ENCODE results near the gene PEAK1. TPM values are rescaled to one million over a fixed set of nuclear protein-coding genes. Genes with fewer than 3 reads are reported as not detected.

Gene PEAK1
- total and polyA plus RNA-seq, 4 experiments from 2014 or later = 2.2 to 10.1 (median 7.8) TPM; not detected in 1

DNA sequence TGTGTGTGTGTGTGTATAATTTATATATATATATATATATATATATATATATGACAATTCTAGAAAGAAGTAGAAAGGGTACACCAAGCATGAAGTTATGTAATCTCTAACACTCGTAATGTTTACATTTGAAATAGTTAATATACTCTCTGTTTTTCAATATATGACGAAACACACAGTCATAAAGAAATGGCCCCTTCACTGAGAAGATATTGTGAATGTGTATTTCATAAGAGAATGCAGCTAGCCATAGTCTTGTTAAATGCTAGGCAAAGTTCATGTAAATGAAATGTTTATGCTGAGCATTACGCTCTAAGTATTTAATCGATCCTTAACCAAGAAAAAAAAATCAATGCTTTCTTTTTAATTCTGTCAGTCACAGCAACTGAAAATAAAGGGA is 194.3 kb downstream of the PEAK1 start:
- H3K27ac Mint-ChIP-seq = no peak overlapping the region
- H3K9me3 ChIP-seq (ENCODE audit: control insufficient read depth in 1 of 2, low read length in 2 of 2) = no peaks in the 10 kb centered on the region
- H3K9me3 Mint-ChIP-seq = no peaks in the 10 kb centered on the region
- no peaks in the 10 kb centered on the region for H3K36me3 ChIP-seq (ENCODE audit: insufficient read depth, low read length)
- no peaks in the 10 kb centered on the region for H3K36me3 Mint-ChIP-seq
- POLR2A ChIA-PET (ENCODE audit: partially characterized antibody) = no interaction called here
- H3K27ac ChIP-seq (ENCODE audit: low read depth, low read length) = no peak overlapping the region
- H3K4me1 Mint-ChIP-seq = peaks cover 0 to 9% (median 5%) of the 10 kb centered on the region in 4 donors
- H3K27me3 Mint-ChIP-seq = no peaks in the 10 kb centered on the region
- CTCF ChIA-PET (ENCODE audit: partially characterized antibody) = no interaction called here
- DNase-seq = no peak
- no peak overlapping the region for H3K4me3 ChIP-seq (ENCODE audit: low read length in 2 of 2)
- H3K4me1 ChIP-seq (ENCODE audit: insufficient read depth, low read length) = peaks cover 7% of the 10 kb centered on the region
- no peak overlapping the region for H3K4me3 Mint-ChIP-seq
- intact Hi-C loops (cut with micrococcal nuclease) = no loop called here
- no peaks in the 10 kb centered on the region for H3K27me3 ChIP-seq (ENCODE audit: insufficient read depth, low read length)

DNA sequence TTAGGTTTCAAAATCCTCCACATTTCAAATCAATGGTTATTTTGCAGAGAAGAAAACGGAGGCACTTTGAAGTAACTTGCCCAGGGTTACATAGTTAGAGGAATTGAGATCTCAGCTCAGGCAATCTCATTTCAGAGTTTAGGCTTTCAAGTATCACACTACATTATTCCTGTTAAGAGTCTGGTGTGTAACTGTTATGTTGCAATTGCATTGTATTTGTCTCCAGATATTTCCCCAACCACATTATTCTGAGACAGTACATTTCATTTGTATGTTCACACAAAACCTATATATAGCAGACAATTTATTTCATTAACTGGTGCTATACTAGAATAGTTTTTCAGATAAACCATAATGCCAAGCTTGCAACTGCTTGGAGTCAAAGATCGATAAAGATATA is 194.8 kb downstream of the PEAK1 start:
- intact Hi-C loops (cut with micrococcal nuclease) = no loop called here
- POLR2A ChIA-PET (ENCODE audit: partially characterized antibody) = no interaction called here

DNA sequence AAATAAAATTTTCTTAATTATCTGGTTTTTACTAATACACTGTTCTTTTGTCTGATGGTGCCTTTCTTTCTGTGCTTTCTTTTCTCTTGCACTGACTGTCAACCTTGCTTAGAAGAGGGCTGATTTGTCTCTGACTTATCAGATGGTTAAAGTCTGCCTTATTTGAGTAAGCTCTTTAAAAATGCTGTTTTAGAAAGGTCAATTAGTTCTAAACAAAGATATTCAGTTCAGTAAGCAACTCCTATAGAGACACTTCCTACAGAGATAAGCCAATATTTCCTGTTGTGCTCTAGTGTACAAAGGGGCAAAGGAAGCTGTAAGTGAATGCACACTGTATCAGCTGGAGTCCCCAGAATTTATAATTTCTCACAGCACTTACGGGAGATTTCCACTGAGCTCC is 195.6 kb downstream of the PEAK1 start:
- peak in 1 of 5 donors; percentile 0 for DNase-seq
- Mint-ChIP-seq H3K4me3 (no peak overlapping the region), H3K9me3 (no peaks in the 10 kb centered on the region), H3K4me1 (peaks cover 0 to 9% (median 5%) of the 10 kb centered on the region in 4 donors), H3K27ac (peak overlapping the region in 3 of 7 donors; percentile 25 to 48 (median 48)), H3K27me3 (no peaks in the 10 kb centered on the region), H3K36me3 (no peaks in the 10 kb centered on the region)
- Histone ChIP-seq H3K4me3 (ENCODE audit: low read length in 2 of 2) (no peak overlapping the region), H3K27me3 (ENCODE audit: insufficient read depth, low read length) (no peaks in the 10 kb centered on the region), H3K9me3 (ENCODE audit: control insufficient read depth in 1 of 2, low read length in 2 of 2) (no peaks in the 10 kb centered on the region), H3K36me3 (ENCODE audit: insufficient read depth, low read length) (no peaks in the 10 kb centered on the region), H3K27ac (ENCODE audit: low read depth, low read length) (no peak overlapping the region), H3K4me1 (ENCODE audit: insufficient read depth, low read length) (peaks cover 7% of the 10 kb centered on the region)
- POLR2A ChIA-PET (ENCODE audit: partially characterized antibody) = no interaction called here
- CTCF ChIA-PET (ENCODE audit: partially characterized antibody) = no interaction called here
- intact Hi-C loops (cut with micrococcal nuclease) = no loop called here

More for the DNA sequence above, 194.8 kb downstream of the PEAK1 start:
- Histone ChIP-seq H3K27ac (ENCODE audit: low read depth, low read length) (no peak overlapping the region), H3K4me3 (ENCODE audit: low read length in 2 of 2) (no peak overlapping the region), H3K27me3 (ENCODE audit: insufficient read depth, low read length) (no peaks in the 10 kb centered on the region), H3K4me1 (ENCODE audit: insufficient read depth, low read length) (peaks cover 7% of the 10 kb centered on the region), H3K9me3 (ENCODE audit: control insufficient read depth in 1 of 2, low read length in 2 of 2) (no peaks in the 10 kb centered on the region), H3K36me3 (ENCODE audit: insufficient read depth, low read length) (no peaks in the 10 kb centered on the region)
- H3K36me3 Mint-ChIP-seq = no peaks in the 10 kb centered on the region
- no peak for DNase-seq
- CTCF ChIA-PET (ENCODE audit: partially characterized antibody) = no interaction called here
- no peaks in the 10 kb centered on the region for H3K27me3 Mint-ChIP-seq
- peaks cover 0 to 9% (median 5%) of the 10 kb centered on the region in 4 donors for H3K4me1 Mint-ChIP-seq
- peak overlapping the region in 1 of 8 donors; percentile 59 for H3K4me3 Mint-ChIP-seq
- no peaks in the 10 kb centered on the region for H3K9me3 Mint-ChIP-seq
- peak overlapping the region in 1 of 7 donors; percentile 19 for H3K27ac Mint-ChIP-seq

DNA sequence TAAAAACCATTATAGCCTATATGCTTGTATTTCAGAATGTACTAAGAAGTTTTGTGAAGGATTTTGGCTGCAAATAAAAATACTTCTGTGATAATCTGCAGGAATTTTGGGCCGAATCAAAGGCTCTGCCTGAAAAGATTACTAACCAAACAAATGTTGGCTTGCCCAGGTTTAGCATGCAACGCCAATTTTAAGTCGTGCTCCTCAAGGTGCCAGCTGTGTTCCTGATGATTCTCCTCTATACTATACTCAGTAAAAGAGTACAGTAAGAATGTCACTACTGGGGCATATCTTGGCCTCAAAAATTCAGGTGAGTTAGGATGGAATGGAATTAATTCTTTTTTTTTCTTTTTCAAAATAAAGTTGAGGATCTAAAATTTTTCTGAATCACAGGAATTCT is 198.2 kb downstream of the PEAK1 start:
- H3K4me3 ChIP-seq (ENCODE audit: low read length in 2 of 2) = no peak overlapping the region
- ChIA-PET CTCF (ENCODE audit: partially characterized antibody) (no interaction called here), POLR2A (ENCODE audit: partially characterized antibody) (no interaction called here)
- Mint-ChIP-seq H3K27ac (no peak overlapping the region), H3K4me1 (peaks cover 0 to 9% (median 5%) of the 10 kb centered on the region in 4 donors), H3K27me3 (no peaks in the 10 kb centered on the region), H3K9me3 (no peaks in the 10 kb centered on the region), H3K36me3 (no peaks in the 10 kb centered on the region), H3K4me3 (no peak overlapping the region)
- intact Hi-C loops (cut with micrococcal nuclease) = no loop called here
- H3K9me3 ChIP-seq (ENCODE audit: control insufficient read depth in 1 of 2, low read length in 2 of 2) = no peaks in the 10 kb centered on the region
- DNase-seq = no peak
- peaks cover 7% of the 10 kb centered on the region for H3K4me1 ChIP-seq (ENCODE audit: insufficient read depth, low read length)
- no peaks in the 10 kb centered on the region for H3K36me3 ChIP-seq (ENCODE audit: insufficient read depth, low read length)
- H3K27ac ChIP-seq (ENCODE audit: low read depth, low read length) = no peak overlapping the region
- H3K27me3 ChIP-seq (ENCODE audit: insufficient read depth, low read length) = no peaks in the 10 kb centered on the region

DNA sequence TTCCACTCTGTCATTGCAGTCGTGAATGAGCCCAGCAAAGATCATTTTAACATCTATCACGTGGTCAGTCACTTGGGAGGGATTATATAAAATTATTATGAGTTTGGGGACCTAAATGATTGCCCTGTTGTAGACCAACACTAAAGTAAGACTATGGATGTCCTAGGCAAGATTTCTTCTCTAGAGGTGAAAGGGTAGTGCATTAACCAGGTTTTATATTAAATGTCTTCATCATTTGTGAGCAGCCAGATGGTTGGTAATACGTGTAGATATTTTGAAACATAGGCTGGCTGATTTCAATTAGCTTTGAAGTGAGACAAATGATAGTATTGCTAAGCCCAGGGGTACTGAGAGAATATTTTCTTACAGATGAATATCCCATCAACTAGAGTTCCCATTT is 198.7 kb downstream of the PEAK1 start:
- H3K4me1 Mint-ChIP-seq = peaks cover 0 to 9% (median 5%) of the 10 kb centered on the region in 4 donors
- Histone ChIP-seq H3K4me1 (ENCODE audit: insufficient read depth, low read length) (peaks cover 7% of the 10 kb centered on the region), H3K27me3 (ENCODE audit: insufficient read depth, low read length) (no peaks in the 10 kb centered on the region), H3K36me3 (ENCODE audit: insufficient read depth, low read length) (no peaks in the 10 kb centered on the region), H3K27ac (ENCODE audit: low read depth, low read length) (no peak overlapping the region), H3K4me3 (ENCODE audit: low read length in 2 of 2) (no peak overlapping the region), H3K9me3 (ENCODE audit: control insufficient read depth in 1 of 2, low read length in 2 of 2) (no peaks in the 10 kb centered on the region)
- CTCF ChIA-PET (ENCODE audit: partially characterized antibody) = no interaction called here
- H3K36me3 Mint-ChIP-seq = peaks cover 0 to 1% of the 10 kb centered on the region in 2 donors
- H3K4me3 Mint-ChIP-seq = no peak overlapping the region
- H3K27me3 Mint-ChIP-seq = no peaks in the 10 kb centered on the region
- intact Hi-C loops (cut with micrococcal nuclease) = no loop called here
- DNase-seq = no peak
- no peaks in the 10 kb centered on the region for H3K9me3 Mint-ChIP-seq
- no peak overlapping the region for H3K27ac Mint-ChIP-seq
- POLR2A ChIA-PET (ENCODE audit: partially characterized antibody) = no interaction called here

DNA sequence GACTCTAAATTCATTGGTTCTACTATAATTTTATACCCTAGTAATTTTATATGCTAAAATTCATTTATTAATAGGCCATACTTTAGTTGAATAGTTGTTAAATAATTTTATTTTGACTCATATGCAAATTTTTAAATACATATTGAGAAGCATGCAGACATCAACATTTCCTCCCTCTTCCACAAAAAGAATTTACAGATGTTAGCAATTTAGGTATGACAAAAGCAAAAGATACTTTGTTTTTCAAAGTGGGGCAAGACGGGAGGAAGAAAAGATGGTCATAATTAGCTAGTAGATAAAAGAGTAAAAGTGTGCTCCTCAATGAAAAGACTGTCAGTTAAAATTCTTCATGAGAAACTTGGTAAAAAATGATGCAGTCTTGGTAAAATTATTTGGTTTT is 200.1 kb downstream of the PEAK1 start:
- CTCF ChIA-PET (ENCODE audit: partially characterized antibody) = no interaction called here
- no peaks in the 10 kb centered on the region for H3K27me3 ChIP-seq (ENCODE audit: insufficient read depth, low read length)
- peaks cover 7% of the 10 kb centered on the region for H3K4me1 ChIP-seq (ENCODE audit: insufficient read depth, low read length)
- intact Hi-C loops (cut with micrococcal nuclease) = no loop called here
- no peak overlapping the region for H3K4me3 ChIP-seq (ENCODE audit: low read length in 2 of 2)
- H3K27ac ChIP-seq (ENCODE audit: low read depth, low read length) = no peak overlapping the region
- H3K9me3 ChIP-seq (ENCODE audit: control insufficient read depth in 1 of 2, low read length in 2 of 2) = no peaks in the 10 kb centered on the region
- Mint-ChIP-seq H3K4me1 (peaks cover 0 to 7% (median 4%) of the 10 kb centered on the region in 4 donors), H3K9me3 (no peaks in the 10 kb centered on the region), H3K4me3 (no peak overlapping the region), H3K27me3 (no peaks in the 10 kb centered on the region), H3K36me3 (peaks cover 0 to 4% of the 10 kb centered on the region in 2 donors), H3K27ac (no peak overlapping the region)
- no peak for DNase-seq
- H3K36me3 ChIP-seq (ENCODE audit: insufficient read depth, low read length) = no peaks in the 10 kb centered on the region
- POLR2A ChIA-PET (ENCODE audit: partially characterized antibody) = no interaction called here

DNA sequence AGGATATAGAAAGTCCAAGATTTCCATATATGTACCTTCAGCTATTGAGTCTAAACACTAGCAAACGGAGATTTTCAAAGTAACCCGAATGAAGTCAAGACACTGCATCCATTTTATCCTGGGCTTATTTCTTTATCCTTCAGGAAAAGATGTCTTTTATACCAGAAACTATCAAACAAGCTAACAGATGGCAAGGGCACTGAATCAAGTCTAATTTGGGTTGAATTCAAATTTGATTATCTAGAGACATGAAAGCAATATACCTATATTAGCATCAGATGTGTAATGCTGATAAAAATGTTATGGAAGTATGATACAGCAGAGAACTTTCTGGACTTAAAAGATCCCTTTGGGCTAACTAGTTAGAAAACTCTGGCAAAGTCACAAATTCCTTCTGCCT is 210.7 kb downstream of the PEAK1 start:
- no peaks in the 10 kb centered on the region for H3K27me3 Mint-ChIP-seq
- no peaks in the 10 kb centered on the region for H3K4me1 Mint-ChIP-seq
- intact Hi-C loops (cut with micrococcal nuclease) = no loop called here
- no peaks in the 10 kb centered on the region for H3K36me3 ChIP-seq (ENCODE audit: insufficient read depth, low read length)
- H3K4me1 ChIP-seq (ENCODE audit: insufficient read depth, low read length) = no peaks in the 10 kb centered on the region
- H3K27ac ChIP-seq (ENCODE audit: low read depth, low read length) = no peak overlapping the region
- no peak overlapping the region for H3K4me3 ChIP-seq (ENCODE audit: low read length in 2 of 2)
- ChIA-PET POLR2A (ENCODE audit: partially characterized antibody) (no interaction called here), CTCF (ENCODE audit: partially characterized antibody) (no interaction called here)
- peaks cover 0 to 3% of the 10 kb centered on the region in 2 donors for H3K36me3 Mint-ChIP-seq
- H3K27ac Mint-ChIP-seq = no peak overlapping the region
- no peaks in the 10 kb centered on the region for H3K27me3 ChIP-seq (ENCODE audit: insufficient read depth, low read length)
- H3K9me3 ChIP-seq (ENCODE audit: control insufficient read depth in 1 of 2, low read length in 2 of 2) = no peaks in the 10 kb centered on the region
- no peak for DNase-seq
- no peak overlapping the region for H3K4me3 Mint-ChIP-seq
- peaks cover 0 to 4% (median 0%) of the 10 kb centered on the region in 8 donors for H3K9me3 Mint-ChIP-seq

DNA sequence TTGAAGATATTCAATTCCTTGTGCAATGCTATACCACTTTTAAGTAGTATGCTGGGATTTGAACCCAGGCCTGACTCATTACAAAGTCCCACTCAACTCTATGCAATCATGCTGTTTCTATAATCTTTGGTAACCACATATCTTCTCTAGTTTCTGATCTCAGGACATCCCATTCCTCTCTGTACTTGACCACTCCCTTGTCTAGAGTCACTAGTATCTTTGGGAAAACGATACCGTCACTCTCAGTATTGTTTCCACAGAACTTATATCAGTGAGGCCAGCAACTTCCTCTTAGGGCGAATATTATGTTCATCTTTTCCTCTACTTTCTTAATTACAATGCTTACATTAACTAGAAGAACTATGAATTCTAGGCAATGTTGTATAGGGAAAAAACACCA is 211.7 kb downstream of the PEAK1 start:
- Histone ChIP-seq H3K4me3 (ENCODE audit: low read length in 2 of 2) (no peak overlapping the region), H3K4me1 (ENCODE audit: insufficient read depth, low read length) (no peaks in the 10 kb centered on the region), H3K36me3 (ENCODE audit: insufficient read depth, low read length) (no peaks in the 10 kb centered on the region), H3K9me3 (ENCODE audit: control insufficient read depth in 1 of 2, low read length in 2 of 2) (no peaks in the 10 kb centered on the region), H3K27ac (ENCODE audit: low read depth, low read length) (no peak overlapping the region), H3K27me3 (ENCODE audit: insufficient read depth, low read length) (no peaks in the 10 kb centered on the region)
- no peaks in the 10 kb centered on the region for H3K27me3 Mint-ChIP-seq
- no peaks in the 10 kb centered on the region for H3K4me1 Mint-ChIP-seq
- H3K9me3 Mint-ChIP-seq = peaks cover 0 to 4% (median 0%) of the 10 kb centered on the region in 8 donors
- H3K27ac Mint-ChIP-seq = no peak overlapping the region
- CTCF ChIA-PET (ENCODE audit: partially characterized antibody) = no interaction called here
- POLR2A ChIA-PET (ENCODE audit: partially characterized antibody) = no interaction called here
- H3K36me3 Mint-ChIP-seq = peaks cover 0 to 3% of the 10 kb centered on the region in 2 donors
- intact Hi-C loops (cut with micrococcal nuclease) = no loop called here
- no peak overlapping the region for H3K4me3 Mint-ChIP-seq
- no peak for DNase-seq

All from CD4-positive, alpha-beta memory T cell (primary cell).